HG03135 (cell line): Measurements from ENCODE around the gene XPC.

ENCODE experiments used
- ATAC-seq: cut with Tn5 transposase; IDR thresholded peaks from one replicate; pipeline ENCODE4 v1.9.1; 2021; ENCODE audit warnings: mild to moderate bottlenecking, moderate library complexity; ENCODE audit not compliant: unreplicated experiment

XPC gene

GRCh38 chr3:14174483-14174882 is 3.9 kb downstream of the XPC start:
- no peak for ATAC-seq

GRCh38 chr3:14172496-14172895 is 5.9 kb downstream of the XPC start:
- no peak for ATAC-seq

- no peak for ATAC-seq
Observed at GRCh38 chr3:14170531-14171159, 7.8 kb downstream of the XPC start.

- ATAC-seq: no peak
Observed at GRCh38 chr3:14169871-14170270, 8.5 kb downstream of the XPC start.

- ATAC-seq: no peak
Observed at GRCh38 chr3:14169435-14169834, 9.0 kb downstream of the XPC start.

GRCh38 chr3:14166877-14167603 is 11.4 kb downstream of the XPC start:
- ATAC-seq: no peak

- no peak for ATAC-seq
Observed at GRCh38 chr3:14162178-14162577, 16.2 kb downstream of the XPC start.

- ATAC-seq: no peak
Observed at GRCh38 chr3:14161282-14161681, 17.1 kb downstream of the XPC start.

- no peak for ATAC-seq
Observed at GRCh38 chr3:14159426-14159825, 19.0 kb downstream of the XPC start.

GRCh38 chr3:14158370-14158769 is 20.0 kb downstream of the XPC start:
- ATAC-seq: no peak

GRCh38 chr3:14157951-14158350 is 20.4 kb downstream of the XPC start:
- ATAC-seq: no peak

GRCh38 chr3:14156843-14157561 is 21.4 kb downstream of the XPC start:
- no peak for ATAC-seq

- no peak for ATAC-seq
Observed at GRCh38 chr3:14156201-14156600, 22.2 kb downstream of the XPC start.

- ATAC-seq: no peak
Observed at GRCh38 chr3:14154895-14155440, 23.4 kb downstream of the XPC start.

- no peak for ATAC-seq
Observed at GRCh38 chr3:14154276-14154675, 24.1 kb downstream of the XPC start.

- no peak for ATAC-seq
Observed at GRCh38 chr3:14153663-14154062, 24.7 kb downstream of the XPC start.

GRCh38 chr3:14152963-14153355 is 25.4 kb downstream of the XPC start:
- no peak for ATAC-seq

- no peak for ATAC-seq
Observed at GRCh38 chr3:14152233-14152962, 26.0 kb downstream of the XPC start.

GRCh38 chr3:14151471-14152083 is 26.8 kb downstream of the XPC start:
- ATAC-seq: no peak

GRCh38 chr3:14150491-14151230 is 27.7 kb downstream of the XPC start:
- ATAC-seq: no peak
